Measurements from ENCODE around the gene RNF26. TPM values are rescaled to one million over a fixed set of nuclear protein-coding genes. Genes with fewer than 3 reads are reported as not detected.

Gene RNF26
- total RNA-seq, 2 donors from 2014 or later: 51.8 to 76.3 TPM

- Mint-ChIP-seq H3K27me3 (ENCODE audit: insufficient read depth) (peaks cover 23% of the 10 kb centered on the region), H3K4me3 (peak within 1 kb of the TSS; percentile 62), H3K4me1 (peaks cover 33% of the 10 kb centered on the region), H3K9me3 (no peaks in the 10 kb centered on the region), H3K27ac (peak within 1 kb of the TSS; percentile 17), H3K36me3 (ENCODE audit: low read depth) (peaks cover 13% of the 10 kb centered on the region)
- Histone ChIP-seq H3K27me3 (ENCODE audit: control insufficient read depth, insufficient read depth, low read length, poor library complexity, severe bottlenecking) (peaks cover 16% of the 10 kb centered on the region), H3K36me3 (ENCODE audit: control insufficient read depth, insufficient read depth, low read length) (peaks cover 13% of the 10 kb centered on the region), H3K9ac (ENCODE audit: extremely low read depth, low read length, poor library complexity, severe bottlenecking) (peak within 1 kb of the TSS; percentile 51), H3K4me1 (ENCODE audit: control insufficient read depth, insufficient read depth, low read length) (peaks cover 21% of the 10 kb centered on the region), H3K27ac (ENCODE audit: low read depth, low read length) (no peak within 1 kb of the TSS), H3K4me3 (ENCODE audit: low read length) (peak within 1 kb of the TSS; percentile 82), H3K9me3 (ENCODE audit: control insufficient read depth, low read length) (no peaks in the 10 kb centered on the region)
- no peak for TF ChIP-seq CTCF (conservative IDR thresholded peaks at IDR 0.05)
- DNase-seq: peak; percentile 88
- WGBS, 2 experiments (ENCODE audit: insufficient coverage in 1 of 2, insufficient read length in 1 of 2): 2% methylated on average over 17 to 74 of the region's 74 CpGs
Observed at GRCh38 chr11:119316729-119317591, 17.4 kb upstream of the RNF26 start, which contains the start of gene MCAM. MCAM (minus strand) TSS chr11:119317130; CDS start chr11:119317101, 29 bp downstream.

GRCh38 chr11:119317592-119318239 lies 16.6 kb upstream of the RNF26 start:
- H3K9me3 Mint-ChIP-seq: no peaks in the 10 kb centered on the region
- H3K27me3 Mint-ChIP-seq (ENCODE audit: insufficient read depth): peaks cover 23% of the 10 kb centered on the region
- no peak for DNase-seq
- peak overlapping the region; percentile 17 for H3K27ac Mint-ChIP-seq
- H3K27me3 ChIP-seq (ENCODE audit: control insufficient read depth, insufficient read depth, low read length, poor library complexity, severe bottlenecking): peaks cover 16% of the 10 kb centered on the region
- H3K4me3 Mint-ChIP-seq: peak overlapping the region; percentile 62
- H3K4me1 Mint-ChIP-seq: peaks cover 35% of the 10 kb centered on the region
- H3K9ac ChIP-seq (ENCODE audit: extremely low read depth, low read length, poor library complexity, severe bottlenecking): no peak overlapping the region
- TF ChIP-seq CTCF (conservative IDR thresholded peaks at IDR 0.05): no peak
- H3K36me3 Mint-ChIP-seq (ENCODE audit: low read depth): peaks cover 9% of the 10 kb centered on the region
- WGBS, 2 experiments (ENCODE audit: insufficient coverage in 1 of 2, insufficient read length in 1 of 2): 55 to 62% methylated on average over 6 to 14 of the region's 14 CpGs
- H3K36me3 ChIP-seq (ENCODE audit: control insufficient read depth, insufficient read depth, low read length): peaks cover 11% of the 10 kb centered on the region
- no peak overlapping the region for H3K27ac ChIP-seq (ENCODE audit: low read depth, low read length)
- H3K4me3 ChIP-seq (ENCODE audit: low read length): no peak overlapping the region
- peaks cover 21% of the 10 kb centered on the region for H3K4me1 ChIP-seq (ENCODE audit: control insufficient read depth, insufficient read depth, low read length)
- H3K9me3 ChIP-seq (ENCODE audit: control insufficient read depth, low read length): no peaks in the 10 kb centered on the region

GRCh38 chr11:119318240-119319135 lies 15.8 kb upstream of the RNF26 start:
- no peak overlapping the region for H3K27ac ChIP-seq (ENCODE audit: low read depth, low read length)
- H3K36me3 ChIP-seq (ENCODE audit: control insufficient read depth, insufficient read depth, low read length): peaks cover 3% of the 10 kb centered on the region
- H3K9ac ChIP-seq (ENCODE audit: extremely low read depth, low read length, poor library complexity, severe bottlenecking): no peak overlapping the region
- H3K36me3 Mint-ChIP-seq (ENCODE audit: low read depth): peaks cover 9% of the 10 kb centered on the region
- no peaks in the 10 kb centered on the region for H3K9me3 Mint-ChIP-seq
- H3K9me3 ChIP-seq (ENCODE audit: control insufficient read depth, low read length): no peaks in the 10 kb centered on the region
- H3K4me3 Mint-ChIP-seq: peak overlapping the region; percentile 56
- no peak overlapping the region for H3K4me3 ChIP-seq (ENCODE audit: low read length)
- peak; percentile 88 for DNase-seq
- H3K27me3 ChIP-seq (ENCODE audit: control insufficient read depth, insufficient read depth, low read length, poor library complexity, severe bottlenecking): peaks cover 16% of the 10 kb centered on the region
- no peak for TF ChIP-seq CTCF (conservative IDR thresholded peaks at IDR 0.05)
- H3K27me3 Mint-ChIP-seq (ENCODE audit: insufficient read depth): peaks cover 23% of the 10 kb centered on the region
- H3K4me1 ChIP-seq (ENCODE audit: control insufficient read depth, insufficient read depth, low read length): peaks cover 21% of the 10 kb centered on the region
- peaks cover 35% of the 10 kb centered on the region for H3K4me1 Mint-ChIP-seq
- H3K27ac Mint-ChIP-seq: peak overlapping the region; percentile 93
- 58 to 59% methylated on average over 16 to 22 of the region's 22 CpGs for WGBS, 2 experiments (ENCODE audit: insufficient coverage in 1 of 2, insufficient read length in 1 of 2)
